DOHH2 (cell line): ENCODE results near the gene DIP2B.

Experiments used
- H3F3A ChIP-seq: fragments of 200-600 bp; sonication (generic), shearing (Covaris generic); 2 replicates; pipeline ENCODE4 v1.6.0; 2016; ENCODE audit warnings: antibody characterized with exemption, mild to moderate bottlenecking; ENCODE audit not compliant: control insufficient read depth, insufficient read depth
- H3K27ac ChIP-seq: fragments of 200-600 bp; sonication (generic); 2 replicates; pipeline ENCODE4 v1.5.1; 2014; ENCODE audit warnings: low read depth, mild to moderate bottlenecking, low read length, moderate library complexity
- H3K27me3 ChIP-seq: fragments of 200-600 bp; sonication (generic); 2 replicates; pipeline ENCODE4 v1.6.1; 2014; ENCODE audit warnings: mild to moderate bottlenecking, low read length, mixed read lengths; ENCODE audit not compliant: control insufficient read depth
- H3K36me3 ChIP-seq: fragments of 200-600 bp; sonication (generic); 2 replicates; pipeline ENCODE4 v1.6.1; 2014; ENCODE audit warnings: mild to moderate bottlenecking, low read length, moderate library complexity, mixed read lengths; ENCODE audit not compliant: control insufficient read depth
- H3K4me1 ChIP-seq: fragments of 200-600 bp; sonication (generic); 2 replicates; pipeline ENCODE4 v1.6.1; 2014; ENCODE audit warnings: mild to moderate bottlenecking, low read length, mixed read lengths; ENCODE audit not compliant: control insufficient read depth
- H3K4me2 ChIP-seq: fragments of 200-600 bp; sonication (generic); 2 replicates; pipeline ENCODE4 v1.6.0; 2014; ENCODE audit warnings: mild to moderate bottlenecking, low read length, moderate library complexity
- H3K4me3 ChIP-seq: fragments of 200-600 bp; sonication (generic); 2 replicates; pipeline ENCODE4 v1.5.1; 2014; ENCODE audit warnings: mild to moderate bottlenecking, low read length, mixed read lengths
- H3K79me2 ChIP-seq: fragments of 200-600 bp; sonication (generic); 2 replicates; pipeline ENCODE4 v1.6.1; 2014; ENCODE audit warnings: mild to moderate bottlenecking, low read length, mixed read lengths; ENCODE audit not compliant: control insufficient read depth
- H3K9me2 ChIP-seq: fragments of 200-600 bp; sonication (generic); replicated peaks from 2 replicates; pipeline ENCODE4 v1.6.1; 2014; ENCODE audit warnings: mild to moderate bottlenecking, low read length, mixed read lengths; ENCODE audit not compliant: control insufficient read depth
- H3K9me3 ChIP-seq: fragments of 200-600 bp; sonication (generic); 2 replicates; pipeline ENCODE4 v1.6.1; 2014; ENCODE audit warnings: antibody characterized with exemption, low read length, mixed read lengths; ENCODE audit not compliant: control insufficient read depth, insufficient read depth
- H4K20me1 ChIP-seq: fragments of 200-600 bp; sonication (generic); 2 replicates; pipeline ENCODE4 v1.6.0; 2014; ENCODE audit warnings: low read depth, mild to moderate bottlenecking, antibody characterized with exemption, low read length, moderate library complexity; ENCODE audit not compliant: control insufficient read depth, insufficient read depth
- EZH2phosphoT487 ChIP-seq: fragments of 200-600 bp; sonication (generic); IDR thresholded peaks from 2 replicates; pipeline ENCODE4 v1.6.1; 2017; ENCODE audit warnings: borderline replicate concordance, mild to moderate bottlenecking, antibody characterized with exemption, low read length, moderate library complexity, mixed read lengths
- TF ChIP-seq, protein P1 (sequence below): fragments of 200-600 bp; sonication (generic); IDR thresholded peaks from one replicate; pipeline ENCODE4 v1.5.1; 2014; ENCODE audit warnings: antibody characterized with exemption, mild to moderate bottlenecking, low read depth, low read length; ENCODE audit not compliant: poor library complexity, severe bottlenecking

The DIP2B gene

DNA sequence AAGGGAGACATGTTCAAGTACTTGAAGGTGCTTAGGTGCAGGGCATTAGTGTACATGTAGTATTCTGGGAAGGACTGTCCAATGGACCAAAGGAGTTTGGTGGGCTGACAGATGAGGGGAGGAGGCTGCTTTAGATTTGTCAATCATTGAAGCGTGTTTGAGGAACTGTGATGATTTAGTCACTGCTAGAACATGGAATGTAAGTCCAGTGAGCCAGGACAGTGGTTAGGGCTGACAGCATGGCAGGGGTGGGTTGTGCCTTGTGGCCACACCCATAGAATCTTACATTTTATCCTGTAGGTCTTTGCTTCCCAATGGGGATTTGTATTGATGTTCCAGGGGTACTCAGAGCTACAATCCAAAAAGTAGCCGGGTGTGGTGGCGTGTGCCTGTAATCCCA lies 24.6 kb downstream of the DIP2B start:
- no peaks in the 10 kb centered on the region for H3K27me3 ChIP-seq
- no peak overlapping the region for H3K4me3 ChIP-seq
- peaks cover 5% of the 10 kb centered on the region; the same call in 1 of the 2 replicates for H3K79me2 ChIP-seq

DNA sequence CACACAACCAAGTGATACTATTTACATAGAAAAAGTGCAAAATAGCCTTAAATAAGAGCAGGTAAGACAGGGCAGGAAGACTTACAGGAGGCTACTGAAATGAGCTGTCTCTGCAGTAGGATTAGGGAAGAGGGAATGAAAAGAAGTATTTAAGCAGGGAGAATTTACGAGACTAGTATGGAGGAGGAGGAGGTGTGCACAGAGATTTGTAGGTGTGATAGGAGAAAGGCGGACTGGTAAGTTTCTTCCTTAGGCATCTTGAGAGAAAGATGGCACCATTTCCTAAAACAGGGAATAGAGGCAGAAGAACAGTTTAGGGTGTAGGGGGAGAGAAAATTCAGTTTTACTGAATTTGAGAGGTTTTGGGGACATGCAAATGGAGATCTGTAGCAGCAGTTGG lies 25.7 kb downstream of the DIP2B start:
- no peak for TF ChIP-seq EZH2phosphoT487

More for the DNA sequence above, 24.6 kb downstream of the DIP2B start:
- H3K9me3 ChIP-seq: no peaks in the 10 kb centered on the region
- H4K20me1 ChIP-seq: no peaks in the 10 kb centered on the region
- H3K4me1 ChIP-seq: peaks cover 16% of the 10 kb centered on the region
- no peaks in the 10 kb centered on the region for H3F3A ChIP-seq
- no peaks in the 10 kb centered on the region for H3K36me3 ChIP-seq
- no peak overlapping the region for H3K27ac ChIP-seq
- TF ChIP-seq, protein P1, sequence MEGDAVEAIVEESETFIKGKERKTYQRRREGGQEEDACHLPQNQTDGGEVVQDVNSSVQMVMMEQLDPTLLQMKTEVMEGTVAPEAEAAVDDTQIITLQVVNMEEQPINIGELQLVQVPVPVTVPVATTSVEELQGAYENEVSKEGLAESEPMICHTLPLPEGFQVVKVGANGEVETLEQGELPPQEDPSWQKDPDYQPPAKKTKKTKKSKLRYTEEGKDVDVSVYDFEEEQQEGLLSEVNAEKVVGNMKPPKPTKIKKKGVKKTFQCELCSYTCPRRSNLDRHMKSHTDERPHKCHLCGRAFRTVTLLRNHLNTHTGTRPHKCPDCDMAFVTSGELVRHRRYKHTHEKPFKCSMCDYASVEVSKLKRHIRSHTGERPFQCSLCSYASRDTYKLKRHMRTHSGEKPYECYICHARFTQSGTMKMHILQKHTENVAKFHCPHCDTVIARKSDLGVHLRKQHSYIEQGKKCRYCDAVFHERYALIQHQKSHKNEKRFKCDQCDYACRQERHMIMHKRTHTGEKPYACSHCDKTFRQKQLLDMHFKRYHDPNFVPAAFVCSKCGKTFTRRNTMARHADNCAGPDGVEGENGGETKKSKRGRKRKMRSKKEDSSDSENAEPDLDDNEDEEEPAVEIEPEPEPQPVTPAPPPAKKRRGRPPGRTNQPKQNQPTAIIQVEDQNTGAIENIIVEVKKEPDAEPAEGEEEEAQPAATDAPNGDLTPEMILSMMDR: no peak
- H3K9me2 ChIP-seq: no peaks in the 10 kb centered on the region
- H3K4me2 ChIP-seq: no peak overlapping the region

DNA sequence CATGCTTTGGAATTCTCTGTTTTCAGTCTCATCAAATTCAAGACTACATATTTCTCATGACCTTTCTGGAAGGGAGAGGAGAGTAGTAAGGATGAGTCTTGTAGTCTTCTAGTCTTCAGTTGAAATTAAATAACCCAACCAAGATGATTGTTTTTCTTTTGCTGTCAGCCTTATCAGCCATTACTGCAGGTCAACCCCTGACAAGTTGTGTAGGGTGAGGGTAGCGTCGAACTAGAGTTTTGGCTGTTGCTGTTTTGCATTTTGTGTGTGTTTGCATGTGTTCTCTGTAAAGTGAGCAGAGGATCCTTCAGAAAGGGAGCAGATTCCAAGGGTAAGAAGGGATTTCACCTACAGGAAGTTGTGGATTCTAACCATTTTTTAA lies 28.4 kb downstream of the DIP2B start:
- peaks cover 8% of the 10 kb centered on the region for H3K79me2 ChIP-seq
- no peaks in the 10 kb centered on the region for H3K9me3 ChIP-seq
- TF ChIP-seq, protein P1: no peak
- no peak for TF ChIP-seq EZH2phosphoT487
- H3K4me3 ChIP-seq: no peak overlapping the region
- no peaks in the 10 kb centered on the region for H3K9me2 ChIP-seq
- no peaks in the 10 kb centered on the region for H3K27me3 ChIP-seq
- H3K27ac ChIP-seq: no peak overlapping the region
- peaks cover 8% of the 10 kb centered on the region for H3K4me1 ChIP-seq
- H3K4me2 ChIP-seq: no peak overlapping the region
- no peaks in the 10 kb centered on the region for H3F3A ChIP-seq
- H3K36me3 ChIP-seq: no peaks in the 10 kb centered on the region
- 0 out of 2 replicates have a peak, but pooled peaks cover 3% of the 10 kb centered on the region for H4K20me1 ChIP-seq

More for the DNA sequence above, 25.7 kb downstream of the DIP2B start:
- no peaks in the 10 kb centered on the region for H3K36me3 ChIP-seq
- no peaks in the 10 kb centered on the region for H4K20me1 ChIP-seq
- no peak overlapping the region for H3K4me3 ChIP-seq
- no peaks in the 10 kb centered on the region for H3F3A ChIP-seq
- no peaks in the 10 kb centered on the region for H3K9me2 ChIP-seq
- no peak overlapping the region for H3K4me2 ChIP-seq
- peaks cover 5% of the 10 kb centered on the region; the same call in 1 of the 2 replicates for H3K79me2 ChIP-seq
- no peak overlapping the region for H3K27ac ChIP-seq
- H3K27me3 ChIP-seq: no peaks in the 10 kb centered on the region
- peaks cover 16% of the 10 kb centered on the region for H3K4me1 ChIP-seq
- no peaks in the 10 kb centered on the region for H3K9me3 ChIP-seq

DNA sequence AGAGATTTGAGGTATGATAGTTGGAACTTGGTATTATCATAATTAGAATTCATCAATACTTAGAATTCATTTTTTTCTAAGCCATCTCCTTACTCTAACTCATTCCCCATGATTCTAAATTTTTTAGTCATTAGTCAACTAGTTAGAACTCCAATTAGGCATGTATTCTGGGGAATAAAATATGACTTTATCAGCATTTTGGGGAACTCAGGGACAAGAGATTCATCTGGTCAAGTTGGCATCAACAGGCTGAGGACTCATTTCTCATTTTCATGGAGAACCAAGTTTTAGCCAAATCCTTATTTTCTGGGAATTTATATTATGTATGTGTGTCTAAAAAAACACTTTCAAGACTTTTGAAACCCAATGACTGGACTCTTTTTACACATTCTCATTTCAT lies 29.2 kb downstream of the DIP2B start:
- peaks cover 8% of the 10 kb centered on the region for H3K4me1 ChIP-seq
- H3K27ac ChIP-seq: no peak overlapping the region
- TF ChIP-seq EZH2phosphoT487: no peak
- TF ChIP-seq, protein P1: no peak
- no peaks in the 10 kb centered on the region for H3K9me2 ChIP-seq
- no peak overlapping the region for H3K4me2 ChIP-seq
- H4K20me1 ChIP-seq: 0 out of 2 replicates have a peak, but pooled peaks cover 3% of the 10 kb centered on the region
- H3K36me3 ChIP-seq: no peaks in the 10 kb centered on the region
- no peaks in the 10 kb centered on the region for H3K27me3 ChIP-seq
- H3K4me3 ChIP-seq: no peak overlapping the region
- H3F3A ChIP-seq: no peaks in the 10 kb centered on the region
- peaks cover 12% of the 10 kb centered on the region for H3K79me2 ChIP-seq
- H3K9me3 ChIP-seq: no peaks in the 10 kb centered on the region
